DND-41 (cell line): ENCODE results near the gene RAPGEF2.

Experiments
- CTCF ChIP-seq: IDR thresholded peaks from 2 replicates; pipeline ENCODE4 v1.5.1; 2012; ENCODE audit warnings: borderline replicate concordance, low read length, moderate library complexity, mild to moderate bottlenecking; ENCODE audit not compliant: poor library complexity, severe bottlenecking; ENCODE audit errors: extremely low read depth
- EZH2 ChIP-seq: IDR thresholded peaks from 3 replicates; pipeline ENCODE4 v1.6.1; 2012; ENCODE audit warnings: borderline replicate concordance, low read depth, mild to moderate bottlenecking, moderate library complexity, low read length, inconsistent platforms; ENCODE audit not compliant: severe bottlenecking

GRCh38 chr4:159266981-159267868, 164.3 kb downstream of the RAPGEF2 start:
- no peak for TF ChIP-seq CTCF
- no peak for TF ChIP-seq EZH2
